Vagina (tissue), 2 donors: ENCODE results near the gene PNMA1. TPM values are rescaled to one million over a fixed set of nuclear protein-coding genes. Genes with fewer than 3 reads are reported as not detected.

Experiments used
- DNase-seq, 2 donors: peaks; one replicate each; pipeline ENCODE4 v3.0.0-alpha.2; 2017; ENCODE audit errors: extremely low spot score in 2 of 2
- H3K27ac ChIP-seq: fragments of 200-600 bp; sonication (generic); one replicate; pipeline ENCODE4 v1.5.1; 2019
- H3K27me3 ChIP-seq: fragments of 200-600 bp; sonication (generic); one replicate; pipeline ENCODE4 v1.5.1; 2019
- H3K36me3 ChIP-seq, 2 donors: fragments of 200-600 bp; sonication (generic); one replicate each; pipeline ENCODE4 v1.5.1; 2017 to 2019
- H3K4me1 ChIP-seq: fragments of 200-600 bp; sonication (generic); one replicate; pipeline ENCODE4 v1.5.1; 2019
- H3K4me3 ChIP-seq, 2 donors: fragments of 200-600 bp; sonication (generic); 1 replicate in 1 of 2; 2 replicates in 1 of 2; pipeline ENCODE4 v1.5.1; 2016 to 2019
- H3K9me3 ChIP-seq: fragments of 200-600 bp; sonication (generic); one replicate; pipeline ENCODE4 v1.5.1; 2019
- CTCF ChIP-seq, 3 experiments: fragments of 450-650 bp in 2 of 3; fragments of 200-600 bp in 1 of 3; sonication (generic) in 1 of 3; IDR thresholded peaks; one replicate each; pipeline ENCODE4 v1.5.1; 2017 to 2019; ENCODE audit warnings: antibody characterized with exemption in 3 of 3, mild to moderate bottlenecking in 2 of 3, moderate library complexity in 2 of 3
- POLR2A ChIP-seq, 2 donors: fragments of 450-650 bp; IDR thresholded peaks; one replicate each; pipeline ENCODE4 v1.6.1; 2017; ENCODE audit warnings: antibody characterized with exemption in 2 of 2, mild to moderate bottlenecking in 2 of 2, moderate library complexity in 2 of 2
- POLR2AphosphoS5 ChIP-seq, 2 donors: sonication (generic); formaldehyde crosslinking; IDR thresholded peaks; one replicate each; pipeline ENCODE4 v1.9.0; 2017; ENCODE audit warnings: antibody characterized with exemption in 2 of 2, mild to moderate bottlenecking in 2 of 2, low read depth in 1 of 2; ENCODE audit not compliant: insufficient read depth in 1 of 2
- intact Hi-C: fragments of 100-400 bp; cut with DNase I; formaldehyde crosslinking; loops from one replicate; pipeline ENCODE4 v1.15.1; 2023
- total RNA-seq: library from RNA; depleted of rRNA; stranded (reverse); fragments of >200 nt; gene quantifications from one replicate; pipeline ENCODE4 v1.2.3, GENCODE V29; 2016

PNMA1 gene
- total RNA-seq, 1 donor from 2014 or later, result 35.4 TPM

DNA sequence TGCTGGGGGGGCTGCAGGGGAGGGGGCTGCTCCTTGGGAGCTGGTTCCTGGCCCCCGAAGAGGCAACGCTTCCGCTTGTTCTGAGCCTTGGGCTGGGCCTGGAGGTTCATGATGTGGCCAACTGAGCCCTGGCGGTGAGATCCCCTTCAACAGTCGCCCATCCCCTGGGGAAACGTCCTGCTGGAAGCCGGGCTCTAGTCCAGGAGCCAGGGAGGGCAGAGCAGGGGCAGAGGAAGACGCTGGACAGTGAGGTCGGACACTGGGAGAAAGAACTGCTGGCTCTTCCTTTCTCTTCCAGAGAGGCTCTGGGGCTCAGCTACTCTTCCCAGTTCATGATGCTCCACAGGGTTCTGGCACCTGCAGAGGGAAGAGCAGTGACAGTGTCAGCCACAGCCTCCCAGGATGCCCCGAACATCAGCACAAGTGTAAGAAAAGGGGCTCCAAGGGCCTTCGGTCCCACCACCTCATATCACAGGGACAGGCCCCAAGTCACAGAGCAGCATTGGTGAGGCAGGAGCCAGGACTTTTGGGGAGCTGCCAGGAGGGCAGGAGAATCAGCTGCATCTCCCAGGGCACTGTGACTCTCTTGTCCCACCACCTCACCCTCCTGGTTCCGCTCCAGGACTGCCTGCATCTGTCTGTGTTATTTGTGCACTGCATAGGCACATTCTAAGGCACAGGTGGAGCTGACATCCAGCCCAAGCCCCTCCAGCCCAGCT, 25.9 kb upstream of the PNMA1 start:
- TF ChIP-seq POLR2A (IDR thresholded peaks at IDR 0.05), result no peak
- TF ChIP-seq CTCF (IDR thresholded peaks at IDR 0.05), result no peak
- no peak for TF ChIP-seq POLR2AphosphoS5 (IDR thresholded peaks at IDR 0.05; ENCODE audit: insufficient read depth in 1 of 2, low read depth in 1 of 2)
- Histone ChIP-seq H3K27me3 (no peaks in the 10 kb centered on the region), H3K36me3 (peaks cover 0 to 40% of the 10 kb centered on the region in 2 donors), H3K27ac (peak overlapping the region; percentile 93), H3K4me3 (peak overlapping the region in 1 of 2 donors; percentile 39), H3K4me1 (peaks cover 69% of the 10 kb centered on the region), H3K9me3 (no peaks in the 10 kb centered on the region)
- intact Hi-C loops, result loop anchor here (5.0 kb wide), 1 partner anchor 47 kb away; no protein-coding TSS in a partner anchor
- DNase-seq, result no peak

DNA sequence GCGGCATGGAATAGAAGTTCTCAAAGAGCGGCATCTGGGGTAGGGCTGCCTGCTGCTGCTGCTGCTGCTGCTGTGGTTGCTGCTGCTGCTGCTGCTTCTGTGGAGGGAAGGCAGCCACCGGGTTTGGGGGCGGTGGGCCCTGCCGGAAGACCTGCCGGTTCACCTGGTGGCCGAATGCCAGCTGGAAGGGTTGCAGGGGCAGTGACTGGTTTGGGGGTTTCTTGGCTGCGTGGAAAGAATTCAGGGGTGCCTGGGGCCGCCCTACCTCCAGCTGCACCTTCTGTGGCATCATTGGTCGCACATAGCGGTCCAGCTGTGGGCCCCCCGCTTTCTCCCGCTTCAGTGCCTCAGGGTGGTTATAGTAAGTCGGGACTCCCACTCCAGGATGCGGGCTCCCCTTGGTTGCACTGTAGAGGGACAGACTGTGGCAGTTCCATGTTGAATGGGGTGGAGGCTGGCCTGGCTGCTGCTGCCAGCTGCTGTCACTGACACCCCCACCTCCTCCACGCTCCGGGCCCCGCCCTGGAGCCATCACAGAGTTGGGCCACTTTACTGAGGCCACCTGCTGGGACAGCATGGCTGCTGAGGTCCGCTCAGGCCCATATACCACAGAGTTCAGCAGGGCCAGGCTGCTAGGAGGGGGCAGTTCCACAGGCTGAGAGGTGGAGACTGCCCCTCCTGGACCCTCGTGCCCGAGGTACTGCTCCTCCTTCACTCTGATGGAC, 25.2 kb upstream of the PNMA1 start:
- no peaks in the 10 kb centered on the region for H3K9me3 ChIP-seq
- H3K27ac ChIP-seq, result peak overlapping the region; percentile 93
- H3K36me3 ChIP-seq, result peaks cover 0 to 46% of the 10 kb centered on the region in 2 donors
- H3K4me1 ChIP-seq, result peaks cover 61% of the 10 kb centered on the region
- DNase-seq, result no peak
- intact Hi-C loops, result no loop called here
- no peaks in the 10 kb centered on the region for H3K27me3 ChIP-seq
- no peak overlapping the region for H3K4me3 ChIP-seq
- TF ChIP-seq POLR2A (IDR thresholded peaks at IDR 0.05), result no peak
- no peak for TF ChIP-seq CTCF (IDR thresholded peaks at IDR 0.05)
- no peak for TF ChIP-seq POLR2AphosphoS5 (IDR thresholded peaks at IDR 0.05; ENCODE audit: insufficient read depth in 1 of 2, low read depth in 1 of 2)

- Histone ChIP-seq H3K36me3 (peaks cover 0 to 49% of the 10 kb centered on the region in 2 donors), H3K4me3 (no peak overlapping the region), H3K4me1 (peaks cover 55% of the 10 kb centered on the region), H3K9me3 (no peaks in the 10 kb centered on the region), H3K27me3 (no peaks in the 10 kb centered on the region), H3K27ac (peak overlapping the region; percentile 93)
- intact Hi-C loops, result no loop called here
- no peak for DNase-seq
- TF ChIP-seq CTCF (IDR thresholded peaks at IDR 0.05), result no peak
- no peak for TF ChIP-seq POLR2AphosphoS5 (IDR thresholded peaks at IDR 0.05; ENCODE audit: insufficient read depth in 1 of 2, low read depth in 1 of 2)
- no peak for TF ChIP-seq POLR2A (IDR thresholded peaks at IDR 0.05)
These were observed 24.5 kb upstream of the PNMA1 start for GRCh38 chr14:73738518-73739173.

DNA sequence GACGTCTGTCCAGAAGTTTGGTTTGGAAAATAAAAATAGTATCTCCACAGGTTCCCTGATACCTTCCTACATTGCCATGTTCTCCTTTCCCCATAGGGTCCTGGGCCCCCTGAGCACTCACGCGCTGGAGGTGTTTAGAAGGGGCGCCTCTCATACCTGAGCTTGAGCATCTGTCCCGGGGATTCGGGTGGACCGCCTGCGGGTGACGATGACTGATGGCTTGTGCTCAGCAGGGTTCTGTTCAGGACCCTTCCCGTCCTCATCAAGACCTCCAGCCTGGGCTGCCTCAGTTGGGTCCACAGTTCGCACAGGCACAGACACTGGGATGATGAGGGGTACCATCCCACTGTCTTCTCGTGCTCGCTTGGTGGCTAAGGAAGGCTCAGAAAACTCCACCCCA, 22.7 kb upstream of the PNMA1 start:
- peaks cover 37% of the 10 kb centered on the region for H3K4me1 ChIP-seq
- H3K9me3 ChIP-seq, result no peaks in the 10 kb centered on the region
- no peak overlapping the region for H3K27ac ChIP-seq
- H3K36me3 ChIP-seq, result peaks cover 0 to 54% of the 10 kb centered on the region in 2 donors
- intact Hi-C loops, result no loop called here
- no peak for DNase-seq
- H3K4me3 ChIP-seq, result no peak overlapping the region
- TF ChIP-seq POLR2A (IDR thresholded peaks at IDR 0.05), result no peak
- no peak for TF ChIP-seq POLR2AphosphoS5 (IDR thresholded peaks at IDR 0.05; ENCODE audit: insufficient read depth in 1 of 2, low read depth in 1 of 2)
- TF ChIP-seq CTCF (IDR thresholded peaks at IDR 0.05), result no peak
- no peaks in the 10 kb centered on the region for H3K27me3 ChIP-seq
